NCI-H226 (cell line): ENCODE results near the gene CTBS.
"Not testable (repeated sequence)": the region's sequence is repeated elsewhere in the genome, so short reads cannot be mapped to it uniquely, and the experiment has no call there.

Experiments used
- DNase-seq: peaks from one replicate; pipeline ENCODE4 v3.0.0-alpha.2; 2015

The CTBS gene

GRCh38 chr1:84584126-84584525, 9.9 kb upstream of the CTBS start:
- no peak for DNase-seq

- no peak for DNase-seq
These were observed 9.4 kb upstream of the CTBS start for GRCh38 chr1:84583648-84584047.

DNA sequence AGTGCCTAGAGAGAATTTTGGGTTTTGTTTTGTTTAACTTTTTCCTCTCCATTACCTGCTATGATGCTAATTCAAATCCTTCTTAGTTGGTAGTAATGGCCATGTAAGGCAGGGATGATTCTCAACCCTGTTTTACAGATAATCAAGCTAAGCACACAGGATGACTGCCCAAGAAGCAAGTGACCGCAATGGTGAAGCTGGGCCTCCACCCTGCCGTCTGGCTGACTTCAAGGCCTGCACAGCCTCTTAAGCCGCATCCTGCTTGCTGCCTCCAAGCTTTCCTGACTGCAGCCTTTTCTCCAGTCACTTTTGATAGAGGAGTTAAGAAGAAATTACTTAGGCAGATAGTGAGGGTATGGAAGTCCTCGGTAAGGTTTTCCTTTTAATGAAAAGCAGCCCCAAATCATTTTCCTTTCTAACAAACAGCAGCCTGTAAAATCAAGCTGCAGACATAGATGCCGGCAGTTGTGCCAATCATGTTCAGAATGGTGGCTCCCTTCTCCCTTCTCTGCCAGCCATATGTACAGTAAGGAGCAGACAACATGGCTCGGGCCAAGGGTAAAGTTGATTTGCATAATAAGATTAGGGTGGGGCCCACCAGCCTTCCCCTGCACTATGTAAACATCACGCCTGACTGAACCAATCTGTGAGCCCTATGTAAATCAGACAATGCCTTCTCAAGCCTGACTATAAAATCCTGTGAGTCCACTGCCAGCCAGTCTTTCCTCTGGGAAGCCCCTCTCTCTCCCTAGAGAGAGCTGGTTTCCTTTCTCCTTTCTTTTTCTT, 8.8 kb upstream of the CTBS start:
- peak; percentile 17 for DNase-seq

GRCh38 chr1:84581648-84582047, 7.4 kb upstream of the CTBS start:
- DNase-seq, result no peak

- no peak for DNase-seq
These were observed 696 bp upstream of the CTBS start for GRCh38 chr1:84574936-84575335.

DNA sequence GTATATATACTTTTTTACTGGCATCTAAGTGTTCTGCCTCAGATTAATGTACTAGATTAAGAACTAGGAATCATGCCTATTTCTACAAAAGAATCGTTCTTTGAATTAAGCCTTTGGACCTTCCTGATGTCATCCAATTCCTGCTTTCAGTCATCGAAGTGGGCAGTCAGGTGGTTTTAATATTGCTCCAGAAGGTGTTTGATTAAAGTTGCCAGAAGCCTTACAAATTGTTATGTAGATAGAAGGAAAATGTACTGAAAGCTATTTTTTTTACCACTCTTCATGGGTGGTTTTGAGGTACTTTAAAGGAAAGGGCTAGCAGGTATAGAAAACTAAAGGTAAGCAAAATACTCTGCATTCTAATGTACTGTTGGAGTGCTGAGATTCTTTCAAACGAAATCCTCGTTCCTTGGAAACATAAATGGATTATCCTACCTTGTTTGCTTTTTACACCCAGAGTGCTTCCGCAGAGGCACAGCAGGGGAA, 716 bp downstream of the CTBS start:
- DNase-seq, result no peak

DNA sequence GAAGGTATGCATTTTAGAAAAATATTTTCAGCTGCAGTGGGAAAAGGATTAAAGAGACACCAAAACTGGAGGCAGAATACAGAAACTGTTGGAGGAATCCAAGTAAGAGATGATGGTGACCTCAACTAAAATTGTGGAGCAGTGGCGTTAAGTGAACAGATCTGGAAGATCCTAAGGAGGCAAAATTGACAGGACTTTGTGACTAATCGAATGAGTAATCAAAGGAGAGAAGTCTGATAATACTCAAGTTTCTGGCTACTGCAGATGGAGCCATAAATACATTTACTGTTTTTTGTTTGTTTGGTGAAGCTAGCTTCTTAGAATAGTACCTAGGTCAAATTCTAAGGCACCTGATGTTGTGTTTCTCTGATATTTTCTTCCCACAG, 3.1 kb downstream of the CTBS start:
- no peak for DNase-seq

DNA sequence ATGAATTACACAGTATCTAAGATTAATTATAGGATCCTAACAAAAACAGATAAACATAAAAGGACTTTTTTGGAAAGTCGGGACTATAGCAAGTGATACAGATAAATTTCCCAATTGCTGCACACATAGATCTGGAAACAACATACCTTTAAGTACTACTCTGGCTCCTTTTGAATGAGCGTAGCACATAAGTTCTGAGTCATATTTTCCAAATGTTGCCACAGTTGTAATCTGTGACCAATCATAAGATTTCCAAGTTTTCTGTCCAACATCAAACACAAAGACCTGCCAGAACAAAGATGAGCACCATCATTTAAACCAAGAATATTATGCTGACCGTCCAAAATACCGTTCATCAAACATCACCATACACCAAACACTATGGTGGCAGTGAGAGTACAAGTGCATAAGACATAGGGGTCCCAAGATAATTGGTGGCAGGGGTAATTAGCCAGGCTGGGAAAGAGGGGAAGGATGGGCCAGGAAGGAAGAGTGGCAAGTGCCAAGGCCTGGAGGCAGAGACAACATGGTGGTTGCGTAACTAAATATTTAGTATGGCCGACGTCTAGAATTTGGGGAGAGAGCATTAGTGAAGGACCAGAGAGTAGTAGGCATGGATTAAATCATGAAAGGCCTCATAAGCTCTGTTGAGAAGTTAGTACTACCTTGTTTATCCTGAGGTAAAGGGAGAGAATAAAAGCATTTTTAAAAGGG, 3.6 kb downstream of the CTBS start:
- DNase-seq, result peak; percentile 7

DNA sequence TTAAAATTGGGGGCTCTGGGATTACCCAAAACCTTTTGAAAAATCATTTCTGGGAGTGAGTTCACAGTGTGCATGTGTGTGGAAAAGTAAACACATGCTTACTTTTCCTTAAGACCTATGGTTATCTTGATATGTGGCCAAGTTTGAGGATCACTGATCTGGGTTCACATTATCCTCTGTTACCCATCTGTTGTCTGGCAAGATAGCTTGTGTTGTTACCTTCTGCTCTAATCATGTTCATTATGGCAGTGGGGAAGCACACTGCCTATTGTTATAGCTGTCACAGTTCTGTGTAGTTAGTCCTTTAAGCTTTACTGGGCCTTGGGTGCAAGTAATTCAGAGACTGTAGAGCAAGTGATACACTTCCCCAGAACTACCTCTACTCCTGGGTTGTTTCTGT, 5.0 kb downstream of the CTBS start:
- DNase-seq, result no peak

DNA sequence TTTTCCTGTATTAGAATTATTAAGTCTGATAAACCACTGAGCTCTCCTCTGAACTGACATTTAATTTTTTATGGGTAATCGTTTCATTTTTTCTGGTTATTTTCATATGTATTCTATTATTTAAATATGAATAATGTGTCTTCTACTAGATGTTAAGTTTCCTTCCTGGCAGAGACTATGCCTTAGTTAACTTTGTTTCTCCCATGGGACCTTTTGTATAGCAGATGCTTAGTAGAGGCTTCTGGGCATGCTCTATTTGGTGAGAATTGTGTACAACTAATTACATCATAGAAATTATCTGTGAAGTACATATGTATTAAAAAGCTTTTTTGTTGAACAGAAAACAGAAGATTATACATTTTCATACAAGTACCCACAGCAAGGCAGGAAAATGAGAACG, 23.4 kb downstream of the CTBS start:
- no peak for DNase-seq

- DNase-seq, result no peak
These were observed 32.6 kb downstream of the CTBS start for GRCh38 chr1:84541679-84542078.

DNA sequence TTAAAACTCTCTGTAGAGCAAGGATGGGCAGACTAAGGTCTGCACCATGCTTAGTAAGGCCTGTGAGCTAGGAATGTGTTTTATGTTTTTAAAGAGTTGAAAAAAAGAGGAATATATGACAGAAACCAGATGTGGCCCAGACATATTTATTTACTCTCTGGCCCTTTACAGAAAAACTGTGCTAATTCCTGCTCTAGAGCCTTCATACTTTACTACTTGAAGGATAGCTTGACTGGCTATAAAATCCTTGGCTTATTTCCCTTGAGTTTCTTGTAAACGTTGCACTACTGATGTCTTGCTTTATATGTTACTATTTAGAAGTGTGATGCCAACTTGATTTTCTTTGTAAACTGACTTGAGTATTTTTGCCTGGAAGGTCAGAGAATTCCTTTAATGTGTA, 33.5 kb downstream of the CTBS start:
- DNase-seq, result no peak

DNA sequence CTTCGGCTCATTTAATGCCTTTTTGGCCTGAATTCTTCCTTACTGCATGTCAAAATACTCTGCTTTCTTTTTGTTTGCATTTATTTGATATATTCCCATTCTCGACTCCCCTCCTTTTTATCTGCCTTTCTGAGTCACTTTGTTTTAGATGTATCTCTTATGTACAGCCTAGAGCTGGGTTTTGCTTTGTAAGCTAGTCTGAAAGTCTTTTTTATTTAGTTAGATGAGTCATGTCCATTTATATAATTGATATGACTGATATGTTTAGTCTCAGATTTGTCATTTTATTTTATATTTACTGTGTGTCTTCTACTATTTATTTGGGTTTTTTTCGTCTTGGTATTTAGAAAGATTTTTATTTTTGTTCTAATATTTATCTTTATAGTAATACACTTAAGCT, 34.3 kb downstream of the CTBS start:
- DNase-seq, result no peak

GRCh38 chr1:84538599-84538998, 35.6 kb downstream of the CTBS start:
- no peak for DNase-seq

DNA sequence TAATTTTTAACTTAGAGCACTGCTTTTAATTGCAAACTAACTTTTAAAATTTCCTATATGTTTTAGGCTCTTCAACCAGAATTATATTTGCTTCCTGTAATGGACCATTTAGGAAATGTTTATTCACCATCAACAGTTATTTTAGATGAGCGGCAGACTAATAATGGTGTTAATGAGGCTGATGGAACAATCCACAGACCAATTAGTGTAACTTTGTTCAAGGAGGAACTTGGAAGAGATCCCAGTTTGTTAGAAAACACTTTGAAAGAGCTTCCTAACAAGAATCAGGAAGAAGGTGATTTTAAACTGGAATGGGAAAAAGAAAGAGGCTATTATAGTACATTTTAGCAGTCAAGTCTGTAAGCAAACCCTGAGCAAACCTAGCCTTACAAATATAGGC, 48.5 kb downstream of the CTBS start:
- no peak for DNase-seq

DNA sequence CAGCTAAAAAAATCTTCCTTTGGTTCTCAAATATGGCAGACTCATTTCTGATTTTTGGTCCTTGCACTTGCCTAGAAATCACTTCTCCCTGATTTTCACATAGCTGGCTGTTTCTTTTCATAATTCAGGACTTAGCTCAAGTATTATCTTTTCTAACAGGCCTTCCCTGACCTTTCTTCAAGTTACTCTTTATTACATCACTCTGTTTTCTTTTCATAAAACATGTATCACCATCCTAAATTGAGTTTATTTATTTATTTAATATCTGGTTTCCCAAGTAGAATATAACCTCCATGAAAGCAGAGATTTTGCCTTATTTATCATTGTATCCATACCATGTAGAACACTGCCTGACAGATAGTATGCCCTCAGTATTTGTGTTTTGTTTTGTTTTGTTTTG, 49.6 kb downstream of the CTBS start:
- no peak for DNase-seq

DNA sequence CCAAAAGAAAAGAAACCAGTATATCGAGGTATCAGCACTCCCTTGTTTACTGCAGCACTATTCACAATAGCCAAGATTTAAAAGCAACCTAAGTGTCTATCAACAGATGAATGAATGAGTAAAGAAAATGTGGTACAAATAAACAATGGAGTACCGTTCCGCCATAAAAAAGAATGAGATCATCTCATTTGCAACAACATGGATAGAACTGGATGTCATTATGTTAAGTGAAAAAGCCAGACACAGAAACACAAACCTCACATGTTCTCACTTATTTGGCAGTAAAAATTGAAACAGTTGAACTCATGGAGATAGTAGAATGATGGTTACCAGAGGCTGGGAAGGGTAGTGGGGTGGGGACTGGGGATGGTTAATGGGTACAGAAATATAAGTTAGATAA, 63.6 kb downstream of the CTBS start:
- no peak for DNase-seq

- DNase-seq, result no peak
These were observed 64.1 kb downstream of the CTBS start for GRCh38 chr1:84510165-84510564.

GRCh38 chr1:84509029-84509428, 65.2 kb downstream of the CTBS start:
- DNase-seq, result no peak

DNA sequence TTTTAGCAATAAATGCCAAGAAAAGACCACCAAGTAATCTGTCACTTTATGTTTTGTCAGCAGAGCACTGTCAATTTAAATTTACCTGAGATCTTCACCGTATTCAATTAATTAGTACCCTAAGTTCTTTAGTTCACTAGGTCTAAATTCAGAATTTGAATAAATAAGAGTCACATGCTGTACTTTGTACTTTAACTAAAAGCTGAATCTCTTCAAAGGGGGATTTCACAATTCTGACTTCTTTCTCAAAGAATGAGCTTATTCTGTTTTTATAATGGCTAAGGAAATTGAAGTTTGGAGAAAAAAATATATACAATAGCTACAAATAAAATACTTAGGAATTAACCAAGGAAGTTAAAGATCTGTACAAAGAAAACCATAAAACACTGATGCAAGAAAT, 65.7 kb downstream of the CTBS start:
- no peak for DNase-seq

DNA sequence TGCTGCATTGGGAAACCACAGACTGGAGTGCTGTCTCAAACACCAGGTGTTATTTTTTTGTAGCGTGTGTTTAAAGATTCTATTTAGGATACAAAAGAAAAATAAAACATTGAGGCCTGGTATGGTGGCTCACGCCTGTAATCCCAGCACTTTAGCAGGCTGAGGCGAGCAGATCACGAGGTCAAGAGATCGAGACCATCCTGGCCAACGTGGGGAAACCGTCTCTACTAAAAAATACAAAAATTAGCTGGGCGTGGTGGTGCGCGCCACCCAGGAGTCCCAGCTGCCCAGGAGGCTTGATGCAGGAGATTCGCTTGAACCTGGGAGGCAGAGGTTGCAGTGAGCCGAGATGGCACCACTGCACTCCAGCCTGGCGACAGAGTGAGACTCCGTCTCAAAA, 66.4 kb downstream of the CTBS start:
- not testable (repeated sequence) for DNase-seq

DNA sequence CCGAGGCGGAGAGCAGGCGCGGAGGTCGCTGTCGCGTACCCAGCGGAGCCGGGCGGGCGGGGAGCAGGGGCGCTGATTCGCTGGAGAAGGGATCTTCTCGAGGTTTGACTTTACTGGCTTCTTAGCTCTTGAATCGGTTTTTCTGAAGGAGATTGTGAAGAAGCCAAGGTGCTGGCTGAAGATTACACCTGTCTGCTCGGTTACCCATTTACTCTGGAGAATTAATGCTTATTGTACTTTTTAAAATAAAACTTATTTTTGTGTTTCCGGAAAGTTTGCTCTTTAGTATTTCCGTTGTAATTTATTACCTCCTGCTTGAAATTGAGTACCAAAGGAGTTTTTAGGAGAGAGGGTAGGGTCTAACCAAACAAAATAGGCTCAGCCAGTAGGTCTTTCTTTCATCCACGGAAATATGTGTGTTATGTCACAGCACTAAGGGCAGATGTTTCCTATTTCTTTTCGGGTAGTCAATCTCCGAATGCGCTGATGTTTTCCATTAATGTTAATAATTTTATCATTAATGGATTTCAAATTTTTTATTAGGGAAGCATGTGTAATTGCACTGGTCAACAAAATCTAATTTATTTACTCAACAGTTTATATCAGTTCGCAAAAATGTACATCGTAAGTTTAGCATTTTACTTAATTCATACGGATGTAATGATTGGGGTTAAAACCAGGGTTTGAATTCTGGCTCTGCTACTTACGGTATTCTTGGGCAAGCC, 67.3 kb downstream of the CTBS start:
- DNase-seq, result no peak

- peak; percentile 89 for DNase-seq
These were observed 68.1 kb downstream of the CTBS start, which contains the start of the genes GNG5 and SPATA1 for GRCh38 chr1:84506002-84506728. TSS of gene GNG5 (minus strand) at chr1:84506581. CDS start at chr1:84506091, 490 bp downstream. TSS of gene SPATA1 (plus strand) at chr1:84506386. CDS start at chr1:84516360, 9,974 bp downstream.
